ENCODE measurements around the gene LRRN4CL. TPM values are rescaled to one million over a fixed set of nuclear protein-coding genes. Genes with fewer than 3 reads are reported as not detected.
A peak's percentile ranks its signal among the peaks of the same experiment; 100 is the strongest.

Gene LRRN4CL
- total and polyA plus RNA-seq, 9 of the 15 experiments (the other 6 are each of a cell fraction or from before 2014, with no cell fraction given) = 0.03 to 0.11 (median 0.05) TPM; not detected in 4

- peak; percentile 47; the same call in 1 of the 2 replicates for TF ChIP-seq NKRF (IDR thresholded peaks at IDR 0.05; ENCODE audit: borderline replicate concordance)
- TF ChIP-seq REST (IDR thresholded peaks at IDR 0.05; ENCODE audit: borderline replicate concordance) = no peak
- peak; percentile 10; the same call in 1 of the 2 replicates for TF ChIP-seq REST (CRISPR knock-in tag; IDR thresholded peaks at IDR 0.05; ENCODE audit: low read depth)
- no peak for TF ChIP-seq EZH2 (IDR thresholded peaks at IDR 0.05; ENCODE audit: borderline replicate concordance, low read depth, low read length)
- peak; percentile 6; the same call in 1 of the 2 replicates for TF ChIP-seq KAT7 (CRISPR knock-in tag; IDR thresholded peaks at IDR 0.05; ENCODE audit: borderline replicate concordance)
- TF ChIP-seq HDGF (IDR thresholded peaks at IDR 0.05) = 0 out of 2 replicates have a peak, but pooled peaks have one; percentile 46
- TF ChIP-seq NR2C2 (CRISPR knock-in tag; IDR thresholded peaks at IDR 0.05) = 0 out of 2 replicates have a peak, but pooled peaks have one; percentile 18
- TF ChIP-seq NR2C2 (tag; IDR thresholded peaks at IDR 0.05) = no peak
- no peak for TF ChIP-seq ELF1 (tag; IDR thresholded peaks at IDR 0.05)
- peak; percentile 67 for TF ChIP-seq EGR1 (conservative IDR thresholded peaks at IDR 0.05)
- peak; percentile 36; the same call in 1 of the 2 replicates for TF ChIP-seq ZNF431 (CRISPR knock-in tag; IDR thresholded peaks at IDR 0.05)
- TF ChIP-seq ZBTB11 (CRISPR knock-in tag; IDR thresholded peaks at IDR 0.05) = peak in 1 of 3 experiments; percentile 60; a peak in 1 of 6 replicates
- TF ChIP-seq PHF20 (IDR thresholded peaks at IDR 0.05; ENCODE audit: partially characterized antibody) = peak; percentile 10
- TF ChIP-seq KLF6 (CRISPR knock-in tag; IDR thresholded peaks at IDR 0.05; ENCODE audit: borderline replicate concordance) = no peak
Measured at GRCh38 chr11:62664405-62665074, 24.8 kb downstream of the LRRN4CL start (continued).

Measured in K562 (cell line).